Mesendoderm (in vitro differentiated cells): ENCODE results near the gene IRAK1BP1.
A peak's percentile ranks its signal among the peaks of the same experiment; 100 is the strongest.
"Not testable (repeated sequence)": the region's sequence is repeated elsewhere in the genome, so short reads cannot be mapped to it uniquely, and the experiment has no call there.

ENCODE experiments used
- DNase-seq: peaks from one replicate; pipeline ENCODE4 v3.0.0; 2013
- H2AK5ac ChIP-seq: 2 replicates; pipeline ENCODE4 v1.6.1; 2013; ENCODE audit warnings: low read length, inconsistent platforms
- H2BK120ac ChIP-seq: 2 replicates; pipeline ENCODE4 v1.6.1; 2013; ENCODE audit warnings: low read depth, mild to moderate bottlenecking, low read length, moderate library complexity, mixed read lengths
- H2BK15ac ChIP-seq: replicated peaks from 2 replicates; pipeline ENCODE4 v1.6.1; 2013; ENCODE audit warnings: low read depth, mild to moderate bottlenecking, moderate library complexity
- H2BK5ac ChIP-seq: 2 replicates; pipeline ENCODE4 v1.6.1; 2013; ENCODE audit warnings: low read length, inconsistent platforms
- H3K18ac ChIP-seq: 2 replicates; pipeline ENCODE4 v1.6.1; 2013; ENCODE audit warnings: mild to moderate bottlenecking, low read length, mixed read lengths
- H3K23ac ChIP-seq: one replicate; pipeline ENCODE4 v1.6.1; 2013; ENCODE audit warnings: low read length
- H3K27ac ChIP-seq: 2 replicates; pipeline ENCODE4 v1.5.1; 2013; ENCODE audit warnings: low read depth, mild to moderate bottlenecking, inconsistent platforms, low read length, moderate library complexity
- H3K27me3 ChIP-seq: 2 replicates; pipeline ENCODE4 v1.6.1; 2013; ENCODE audit warnings: low read length, control low read depth, mild to moderate bottlenecking, inconsistent platforms; ENCODE audit not compliant: insufficient read depth, poor library complexity
- H3K36me3 ChIP-seq: 2 replicates; pipeline ENCODE4 v1.6.1; 2013; ENCODE audit warnings: low read length, inconsistent platforms; ENCODE audit not compliant: control insufficient read depth, insufficient read depth
- H3K4ac ChIP-seq: one replicate; pipeline ENCODE4 v1.6.1; 2013; ENCODE audit warnings: low read depth, mild to moderate bottlenecking, low read length, moderate library complexity
- H3K4me1 ChIP-seq: 2 replicates; pipeline ENCODE4 v1.6.1; 2013; ENCODE audit warnings: low read depth, low read length, inconsistent platforms; ENCODE audit not compliant: control insufficient read depth
- H3K4me2 ChIP-seq: 2 replicates; pipeline ENCODE4 v1.6.1; 2013; ENCODE audit warnings: low read length
- H3K4me3 ChIP-seq: 2 replicates; pipeline ENCODE4 v1.5.1; 2013; ENCODE audit warnings: mild to moderate bottlenecking, low read length
- H3K56ac ChIP-seq: one replicate; pipeline ENCODE4 v1.6.1; 2013; ENCODE audit warnings: low read length
- H3K79me1 ChIP-seq: 2 replicates; pipeline ENCODE4 v1.6.1; 2013; ENCODE audit warnings: low read length, inconsistent platforms
- H3K79me2 ChIP-seq: 2 replicates; pipeline ENCODE4 v1.6.1; 2013; ENCODE audit warnings: mild to moderate bottlenecking, low read length; ENCODE audit not compliant: control insufficient read depth, insufficient read depth
- H3K9ac ChIP-seq: 2 replicates; pipeline ENCODE4 v1.6.1; 2013; ENCODE audit warnings: low read length, inconsistent platforms
- H4K5ac ChIP-seq: one replicate; pipeline ENCODE4 v1.6.1; 2013; ENCODE audit warnings: low read length
- H4K8ac ChIP-seq: one replicate; pipeline ENCODE4 v1.6.1; 2013; ENCODE audit warnings: low read depth, mild to moderate bottlenecking, control low read depth, low read length, moderate library complexity
- WGBS: extraction: QIAGEN DNeasy Blood & Tissue Kit; methylation state at CpG from one replicate; pipeline ENCODE4 v1.1.7; 2013; ENCODE audit warnings: low lambda C conversion rate, missing lambda C conversion rate; ENCODE audit not compliant: insufficient coverage; ENCODE audit errors: extremely low coverage; 5-methylcytosine and 5-hydroxymethylcytosine counted together

Gene IRAK1BP1

GRCh38 chr6:78889901-78890300 is 22.6 kb downstream of the IRAK1BP1 start:
- H3K27ac ChIP-seq, H3K23ac ChIP-seq, H2BK120ac ChIP-seq, H3K79me2 ChIP-seq, H3K4me2 ChIP-seq, H3K27me3 ChIP-seq, DNase-seq, H3K4me1 ChIP-seq, H2BK5ac ChIP-seq, H2AK5ac ChIP-seq, H3K9ac ChIP-seq, H2BK15ac ChIP-seq, H3K4ac ChIP-seq, H3K36me3 ChIP-seq, H3K79me1 ChIP-seq, H4K5ac ChIP-seq, H4K8ac ChIP-seq, H3K56ac ChIP-seq, H3K18ac ChIP-seq, H3K4me3 ChIP-seq: not testable (repeated sequence)
- WGBS = no CpG with 5 or more reads among the region's 5 CpGs

- H3K36me3 ChIP-seq = no peaks in the 10 kb centered on the region
- H3K4ac ChIP-seq = no peak overlapping the region
- no peak overlapping the region for H3K18ac ChIP-seq
- no peak overlapping the region for H4K5ac ChIP-seq
- H2BK15ac ChIP-seq = no peak overlapping the region
- no peaks in the 10 kb centered on the region for H3K79me2 ChIP-seq
- no peak overlapping the region for H2BK5ac ChIP-seq
- no peak overlapping the region for H3K4me3 ChIP-seq
- no peaks in the 10 kb centered on the region for H3K27me3 ChIP-seq
- DNase-seq = no peak
- no peak overlapping the region for H3K56ac ChIP-seq
- no peak overlapping the region for H3K9ac ChIP-seq
- H3K79me1 ChIP-seq = no peaks in the 10 kb centered on the region
- H3K27ac ChIP-seq = no peak overlapping the region
- WGBS = 100% methylated on average over 1 of the region's 2 CpGs
- H2AK5ac ChIP-seq = no peak overlapping the region
- H3K4me2 ChIP-seq = no peak overlapping the region
- H2BK120ac ChIP-seq = no peak overlapping the region
- no peak overlapping the region for H3K23ac ChIP-seq
- no peaks in the 10 kb centered on the region for H3K4me1 ChIP-seq
- no peak overlapping the region for H4K8ac ChIP-seq
These were observed 28.9 kb downstream of the IRAK1BP1 start for GRCh38 chr6:78896227-78896626.

- H3K4ac ChIP-seq = no peak overlapping the region
- H3K4me1 ChIP-seq = no peaks in the 10 kb centered on the region
- H3K27me3 ChIP-seq = no peaks in the 10 kb centered on the region
- no peak overlapping the region for H3K18ac ChIP-seq
- H4K8ac ChIP-seq = no peak overlapping the region
- no peak overlapping the region for H3K27ac ChIP-seq
- H2BK15ac ChIP-seq = no peak overlapping the region
- no peak overlapping the region for H2BK5ac ChIP-seq
- no peak overlapping the region for H3K4me2 ChIP-seq
- no peaks in the 10 kb centered on the region for H3K79me1 ChIP-seq
- H3K9ac ChIP-seq = no peak overlapping the region
- DNase-seq = no peak
- H3K23ac ChIP-seq = no peak overlapping the region
- H2AK5ac ChIP-seq = no peak overlapping the region
- no peak overlapping the region for H4K5ac ChIP-seq
- no peak overlapping the region for H3K4me3 ChIP-seq
- H3K56ac ChIP-seq = no peak overlapping the region
- no peaks in the 10 kb centered on the region for H3K36me3 ChIP-seq
- no peaks in the 10 kb centered on the region for H3K79me2 ChIP-seq
- H2BK120ac ChIP-seq = no peak overlapping the region
- WGBS = no CpG with 5 or more reads among the region's 2 CpGs
These were observed 41.3 kb downstream of the IRAK1BP1 start for GRCh38 chr6:78908621-78909020.

- Histone ChIP-seq H3K36me3 (no peaks in the 10 kb centered on the region), H4K8ac (no peak overlapping the region), H3K18ac (no peak overlapping the region), H3K79me2 (no peaks in the 10 kb centered on the region), H3K27me3 (no peaks in the 10 kb centered on the region), H3K9ac (no peak overlapping the region), H3K79me1 (no peaks in the 10 kb centered on the region), H4K5ac (no peak overlapping the region), H2BK15ac (no peak overlapping the region), H3K27ac (no peak overlapping the region), H3K23ac (no peak overlapping the region), H2AK5ac (no peak overlapping the region), H3K4me3 (no peak overlapping the region), H2BK5ac (no peak overlapping the region), H3K4me1 (no peaks in the 10 kb centered on the region), H3K4me2 (no peak overlapping the region), H2BK120ac (no peak overlapping the region), H3K56ac (no peak overlapping the region), H3K4ac (no peak overlapping the region)
- no CpG with 5 or more reads among the region's 3 CpGs for WGBS
- no peak for DNase-seq
These were observed 42.0 kb downstream of the IRAK1BP1 start for GRCh38 chr6:78909391-78909790.

- H2AK5ac ChIP-seq = no peak overlapping the region
- no peaks in the 10 kb centered on the region for H3K79me1 ChIP-seq
- no peak overlapping the region for H4K5ac ChIP-seq
- no peak overlapping the region for H3K4ac ChIP-seq
- no peak overlapping the region for H2BK5ac ChIP-seq
- no peak overlapping the region for H3K18ac ChIP-seq
- no peak overlapping the region for H3K56ac ChIP-seq
- no peak overlapping the region for H3K27ac ChIP-seq
- H3K36me3 ChIP-seq = no peaks in the 10 kb centered on the region
- H3K23ac ChIP-seq = no peak overlapping the region
- no peak for DNase-seq
- no peak overlapping the region for H3K9ac ChIP-seq
- no peak overlapping the region for H3K4me3 ChIP-seq
- no peak overlapping the region for H2BK15ac ChIP-seq
- no peaks in the 10 kb centered on the region for H3K4me1 ChIP-seq
- H3K79me2 ChIP-seq = no peaks in the 10 kb centered on the region
- no peak overlapping the region for H3K4me2 ChIP-seq
- WGBS = no CpG with 5 or more reads among the region's 10 CpGs
- H2BK120ac ChIP-seq = no peak overlapping the region
- no peaks in the 10 kb centered on the region for H3K27me3 ChIP-seq
- H4K8ac ChIP-seq = no peak overlapping the region
These were observed 42.7 kb downstream of the IRAK1BP1 start for GRCh38 chr6:78910010-78910409.

- Histone ChIP-seq H2BK5ac (no peak overlapping the region), H3K4me1 (no peaks in the 10 kb centered on the region), H2AK5ac (no peak overlapping the region), H3K4ac (no peak overlapping the region), H3K18ac (no peak overlapping the region), H3K79me2 (no peaks in the 10 kb centered on the region), H4K8ac (no peak overlapping the region), H3K23ac (no peak overlapping the region), H4K5ac (no peak overlapping the region), H3K4me3 (peak overlapping the region; percentile 11), H3K79me1 (no peaks in the 10 kb centered on the region), H2BK15ac (no peak overlapping the region), H3K56ac (peak overlapping the region; percentile 77), H3K9ac (peak overlapping the region; percentile 6), H3K4me2 (peak overlapping the region; percentile 4), H2BK120ac (no peak overlapping the region), H3K36me3 (no peaks in the 10 kb centered on the region), H3K27me3 (no peaks in the 10 kb centered on the region), H3K27ac (no peak overlapping the region)
- WGBS = no CpG with 5 or more reads among the region's 49 CpGs
- peak; percentile 60 for DNase-seq
These were observed 43.3 kb downstream of the IRAK1BP1 start for GRCh38 chr6:78910591-78911171.
